Right atrium auricular region (tissue), 2 donors: ENCODE measurements around the gene ELOVL4. TPM values are rescaled to one million over a fixed set of nuclear protein-coding genes. Genes with fewer than 3 reads are reported as not detected.

Experiments used
- DNase-seq: peaks from one replicate; pipeline ENCODE4 v3.0.0-alpha.2; 2019; ENCODE audit warnings: low spot score
- H3K27ac ChIP-seq, 2 donors: fragments of 200-600 bp; sonication (generic); 1 replicate in 1 of 2; 2 replicates in 1 of 2; pipeline ENCODE4 v1.5.1; 2016 to 2019
- H3K27me3 ChIP-seq, 2 donors: fragments of 200-600 bp; sonication (generic); one replicate each; pipeline versions ENCODE4 v1.5.1 to v1.6.0; 2017 to 2019
- H3K36me3 ChIP-seq: fragments of 200-600 bp; sonication (generic); one replicate; pipeline ENCODE4 v1.5.1; 2016
- H3K4me1 ChIP-seq, 2 donors: fragments of 200-600 bp; sonication (generic); one replicate each; pipeline versions ENCODE4 v1.5.1 to v1.6.0; 2017 to 2019
- H3K4me3 ChIP-seq, 2 donors: fragments of 200-600 bp; sonication (generic); 1 replicate in 1 of 2; 2 replicates in 1 of 2; pipeline ENCODE4 v1.5.1; 2017 to 2019; ENCODE audit warnings: mild to moderate bottlenecking in 1 of 2, moderate library complexity in 1 of 2
- H3K9me3 ChIP-seq, 2 donors: fragments of 200-600 bp; sonication (generic); one replicate each; pipeline ENCODE4 v1.5.1; 2019
- total RNA-seq, 2 donors: library from RNA; depleted of rRNA; stranded (reverse); fragments of >200 nt; gene quantifications; one replicate each; pipeline ENCODE4 v1.1.0, GENCODE V29; 2016
- TF ChIP-seq, protein P1 (sequence below), 2 donors: fragments of 200-600 bp; sonication (generic); IDR thresholded peaks; one replicate each; pipeline ENCODE4 v1.5.1; 2019; ENCODE audit warnings: antibody characterized with exemption in 2 of 2

Gene ELOVL4
- total RNA-seq, 2 donors from 2014 or later = 0.44 to 1.4 TPM

DNA sequence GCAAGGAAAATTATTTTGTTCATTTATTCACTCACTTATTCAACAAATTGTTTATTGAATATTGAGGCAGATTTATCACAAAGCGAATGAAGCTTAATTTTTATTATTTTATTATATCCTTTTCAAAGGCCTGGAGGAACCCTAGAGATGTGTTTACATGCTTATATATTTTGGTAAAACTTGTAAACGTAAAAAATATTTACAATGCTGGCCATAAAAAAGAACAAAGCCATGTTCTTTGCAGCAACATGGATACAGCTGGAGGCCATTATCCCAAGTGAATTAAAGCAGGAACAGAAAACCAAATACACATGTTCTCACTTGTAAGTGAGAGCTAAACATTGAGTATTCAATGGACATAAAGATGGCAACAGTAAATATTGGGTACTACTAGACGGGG is 58.8 kb downstream of the ELOVL4 start:
- Histone ChIP-seq H3K27me3 (no peaks in the 10 kb centered on the region), H3K9me3 (peaks cover 0 to 13% of the 10 kb centered on the region in 2 donors), H3K4me1 (no peaks in the 10 kb centered on the region), H3K36me3 (no peaks in the 10 kb centered on the region), H3K27ac (no peak overlapping the region), H3K4me3 (no peak overlapping the region)
- no peak for DNase-seq
- TF ChIP-seq, protein P1, sequence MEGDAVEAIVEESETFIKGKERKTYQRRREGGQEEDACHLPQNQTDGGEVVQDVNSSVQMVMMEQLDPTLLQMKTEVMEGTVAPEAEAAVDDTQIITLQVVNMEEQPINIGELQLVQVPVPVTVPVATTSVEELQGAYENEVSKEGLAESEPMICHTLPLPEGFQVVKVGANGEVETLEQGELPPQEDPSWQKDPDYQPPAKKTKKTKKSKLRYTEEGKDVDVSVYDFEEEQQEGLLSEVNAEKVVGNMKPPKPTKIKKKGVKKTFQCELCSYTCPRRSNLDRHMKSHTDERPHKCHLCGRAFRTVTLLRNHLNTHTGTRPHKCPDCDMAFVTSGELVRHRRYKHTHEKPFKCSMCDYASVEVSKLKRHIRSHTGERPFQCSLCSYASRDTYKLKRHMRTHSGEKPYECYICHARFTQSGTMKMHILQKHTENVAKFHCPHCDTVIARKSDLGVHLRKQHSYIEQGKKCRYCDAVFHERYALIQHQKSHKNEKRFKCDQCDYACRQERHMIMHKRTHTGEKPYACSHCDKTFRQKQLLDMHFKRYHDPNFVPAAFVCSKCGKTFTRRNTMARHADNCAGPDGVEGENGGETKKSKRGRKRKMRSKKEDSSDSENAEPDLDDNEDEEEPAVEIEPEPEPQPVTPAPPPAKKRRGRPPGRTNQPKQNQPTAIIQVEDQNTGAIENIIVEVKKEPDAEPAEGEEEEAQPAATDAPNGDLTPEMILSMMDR (IDR thresholded peaks at IDR 0.05) = no peak

DNA sequence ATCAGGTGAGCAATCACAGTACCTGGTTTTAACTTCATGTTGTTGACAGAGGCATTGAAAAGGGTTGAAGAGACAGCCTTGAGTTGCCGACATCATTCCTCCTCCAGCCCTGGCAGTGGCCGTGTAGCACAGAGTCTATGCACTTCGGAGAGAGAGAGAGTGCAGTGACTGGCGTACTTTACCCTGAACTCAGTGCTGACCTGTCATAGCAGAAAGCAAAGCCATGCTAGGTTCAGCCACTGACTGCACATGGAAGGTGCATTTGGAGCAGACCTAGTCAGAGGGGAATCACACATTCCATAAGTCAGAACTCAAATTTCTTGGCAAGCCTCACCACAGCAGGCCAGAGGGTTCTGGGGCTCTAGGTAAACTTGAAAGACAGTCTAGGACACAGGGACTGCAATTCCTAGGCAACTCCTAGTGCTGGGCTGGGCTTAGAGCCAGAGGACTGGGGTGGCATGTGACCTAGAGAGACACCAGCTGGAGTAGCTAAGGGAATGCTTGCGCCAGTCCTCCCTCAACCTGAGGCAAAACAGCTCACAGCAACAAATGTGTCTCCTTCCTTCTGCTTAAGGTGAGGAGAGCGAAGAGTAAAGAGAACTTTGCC is 69.1 kb downstream of the ELOVL4 start:
- Histone ChIP-seq H3K4me3 (no peak overlapping the region), H3K4me1 (no peaks in the 10 kb centered on the region), H3K9me3 (peaks cover 0 to 5% of the 10 kb centered on the region in 2 donors), H3K27ac (no peak overlapping the region), H3K27me3 (no peaks in the 10 kb centered on the region), H3K36me3 (no peaks in the 10 kb centered on the region)
- DNase-seq = no peak
- TF ChIP-seq, protein P1 (IDR thresholded peaks at IDR 0.05) = no peak

DNA sequence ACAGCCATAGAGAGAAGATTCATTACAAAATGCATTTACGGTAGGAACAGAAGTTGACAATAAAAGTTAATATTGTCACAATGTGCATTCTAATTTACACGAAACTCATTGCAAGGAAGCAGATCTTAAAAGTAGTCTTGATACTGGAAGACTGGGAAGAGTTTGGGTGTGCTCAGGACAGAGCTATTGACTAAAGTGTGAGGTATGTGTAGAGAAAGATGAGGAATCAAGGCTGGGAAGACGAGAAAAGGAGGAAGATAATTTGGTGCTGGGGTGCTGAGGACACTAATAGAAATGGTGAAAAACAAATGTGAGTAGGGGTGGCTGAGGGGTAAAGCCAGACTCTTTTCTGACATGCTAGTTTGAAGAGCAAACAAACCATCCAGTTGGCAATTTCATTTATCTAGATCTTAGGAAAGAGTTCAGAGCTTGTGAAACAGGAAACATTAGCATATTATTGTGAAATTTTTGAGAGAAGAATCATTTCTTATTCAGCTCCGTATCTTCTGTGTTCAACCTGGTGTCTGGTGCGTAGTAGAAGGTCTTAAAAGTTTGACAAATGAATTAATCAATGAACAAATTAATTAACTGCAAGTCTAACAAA is 72.7 kb downstream of the ELOVL4 start:
- H3K27ac ChIP-seq = no peak overlapping the region
- no peaks in the 10 kb centered on the region for H3K36me3 ChIP-seq
- no peaks in the 10 kb centered on the region for H3K27me3 ChIP-seq
- H3K9me3 ChIP-seq = peaks cover 0 to under 1% of the 10 kb centered on the region in 2 donors
- TF ChIP-seq, protein P1 (IDR thresholded peaks at IDR 0.05) = no peak
- H3K4me1 ChIP-seq = no peaks in the 10 kb centered on the region
- no peak for DNase-seq
- no peak overlapping the region for H3K4me3 ChIP-seq

DNA sequence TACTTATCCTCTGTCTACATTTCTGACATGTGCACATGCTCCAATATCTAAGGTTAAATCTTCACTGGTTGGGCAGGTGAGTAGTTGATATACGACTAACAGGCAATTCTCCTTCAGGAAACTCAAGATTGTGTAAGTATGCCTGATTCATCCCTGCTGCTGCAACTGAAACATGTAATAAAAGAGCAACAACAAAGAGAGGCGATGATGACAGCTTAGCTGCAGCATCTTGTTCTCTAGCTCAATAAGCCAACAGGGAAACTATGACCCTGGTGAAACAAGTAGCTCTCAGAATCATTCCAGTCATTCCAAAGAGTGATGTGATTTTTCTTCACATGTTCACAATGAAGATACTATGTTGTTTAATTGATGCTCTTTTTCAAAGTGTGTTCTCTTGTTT is 74.4 kb downstream of the ELOVL4 start:
- H3K4me3 ChIP-seq = no peak overlapping the region
- DNase-seq = no peak
- H3K9me3 ChIP-seq = no peaks in the 10 kb centered on the region
- TF ChIP-seq, protein P1 (IDR thresholded peaks at IDR 0.05) = no peak
- H3K27me3 ChIP-seq = no peaks in the 10 kb centered on the region
- H3K36me3 ChIP-seq = no peaks in the 10 kb centered on the region
- no peaks in the 10 kb centered on the region for H3K4me1 ChIP-seq
- no peak overlapping the region for H3K27ac ChIP-seq

DNA sequence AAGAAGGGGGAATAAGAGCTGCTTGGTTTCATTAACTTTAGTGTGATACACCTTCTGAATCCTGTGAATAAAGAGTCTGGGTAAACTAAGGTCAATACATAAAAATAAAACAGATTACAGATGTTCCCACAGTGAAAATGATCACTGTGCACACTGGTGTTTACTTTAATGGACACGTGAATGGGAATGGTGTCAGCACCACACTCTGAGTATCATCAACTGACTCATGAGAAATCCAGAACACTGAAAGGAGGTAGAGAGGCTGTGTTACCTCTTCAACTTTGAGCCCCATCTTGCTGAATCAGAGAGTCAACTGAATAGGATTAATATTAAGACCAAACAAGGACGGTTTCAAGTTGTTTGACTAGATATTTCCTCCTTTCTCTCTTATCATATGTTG is 75.0 kb downstream of the ELOVL4 start:
- no peaks in the 10 kb centered on the region for H3K9me3 ChIP-seq
- H3K4me1 ChIP-seq = no peaks in the 10 kb centered on the region
- no peaks in the 10 kb centered on the region for H3K27me3 ChIP-seq
- no peak overlapping the region for H3K27ac ChIP-seq
- no peaks in the 10 kb centered on the region for H3K36me3 ChIP-seq
- DNase-seq = no peak
- H3K4me3 ChIP-seq = no peak overlapping the region
- TF ChIP-seq, protein P1 (IDR thresholded peaks at IDR 0.05) = no peak
